ENCODE results near the gene GAREM1.

GRCh38 chr18:32441533-32441932 lies 29.1 kb downstream of the GAREM1 start:
- TF ChIP-seq CTCF (IDR thresholded peaks at IDR 0.05) (no peak), EP300 (IDR thresholded peaks at IDR 0.05) (no peak), POLR2AphosphoS5 (IDR thresholded peaks at IDR 0.05) (no peak)
